ENCODE data around the gene HOXB8. TPM values are rescaled to one million over a fixed set of nuclear protein-coding genes. Genes with fewer than 3 reads are reported as not detected.

Gene HOXB8
- total RNA-seq, 2 experiments from 2014 or later, result not detected

DNA sequence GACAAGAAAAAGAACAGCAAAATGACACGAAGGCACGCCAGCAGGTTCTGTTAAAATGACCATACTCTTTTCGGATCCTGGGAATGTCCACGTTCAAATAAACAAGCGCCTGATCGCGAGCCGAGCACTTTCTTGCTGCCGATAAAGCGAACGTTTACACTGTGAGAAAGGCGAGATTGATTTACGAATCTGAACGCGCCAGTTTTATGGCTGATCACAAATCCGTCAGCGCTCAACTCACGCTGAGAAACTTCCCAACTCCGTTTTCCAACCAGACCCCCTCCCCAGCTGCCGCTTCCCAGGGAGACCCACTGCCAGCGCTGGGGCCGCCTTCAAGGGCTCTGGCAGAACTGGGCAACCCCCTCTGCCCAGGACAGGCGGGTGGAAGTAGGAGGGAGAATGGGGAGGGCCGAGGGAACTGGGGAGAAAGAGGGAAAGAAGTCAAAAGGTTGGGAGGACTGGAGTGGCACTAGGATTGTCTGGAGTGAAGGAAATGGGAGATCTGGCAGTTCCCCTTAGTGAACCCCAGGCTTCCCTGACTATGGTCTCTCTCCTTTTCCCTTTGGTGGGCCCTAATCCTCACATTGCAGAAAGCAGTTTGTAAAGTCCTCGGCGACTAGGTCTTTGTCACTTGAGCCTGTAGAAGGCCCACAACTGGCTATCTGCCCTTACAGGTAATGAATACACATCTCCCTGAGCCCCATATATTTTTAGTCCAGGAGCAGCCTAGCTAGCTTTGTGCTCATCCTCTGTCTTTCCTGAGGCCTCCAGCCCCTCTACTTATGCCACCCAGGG is 43.9 kb downstream of the HOXB8 start:
- Mint-ChIP-seq H3K4me3 (no peak overlapping the region), H3K4me1 (ENCODE audit: low read depth) (peaks cover 6% of the 10 kb centered on the region), H3K36me3 (ENCODE audit: low read depth) (no peaks in the 10 kb centered on the region), H3K9me3 (no peaks in the 10 kb centered on the region), H3K27me3 (peaks cover 5% of the 10 kb centered on the region), H3K27ac (no peak overlapping the region)
- DNase-seq (no peak), ATAC-seq (no peak)
- ChIA-PET CTCF (no interaction called here), POLR2A (no interaction called here)
- intact Hi-C loops (cut with micrococcal nuclease), result no loop called here
- TF ChIP-seq, protein P1, sequence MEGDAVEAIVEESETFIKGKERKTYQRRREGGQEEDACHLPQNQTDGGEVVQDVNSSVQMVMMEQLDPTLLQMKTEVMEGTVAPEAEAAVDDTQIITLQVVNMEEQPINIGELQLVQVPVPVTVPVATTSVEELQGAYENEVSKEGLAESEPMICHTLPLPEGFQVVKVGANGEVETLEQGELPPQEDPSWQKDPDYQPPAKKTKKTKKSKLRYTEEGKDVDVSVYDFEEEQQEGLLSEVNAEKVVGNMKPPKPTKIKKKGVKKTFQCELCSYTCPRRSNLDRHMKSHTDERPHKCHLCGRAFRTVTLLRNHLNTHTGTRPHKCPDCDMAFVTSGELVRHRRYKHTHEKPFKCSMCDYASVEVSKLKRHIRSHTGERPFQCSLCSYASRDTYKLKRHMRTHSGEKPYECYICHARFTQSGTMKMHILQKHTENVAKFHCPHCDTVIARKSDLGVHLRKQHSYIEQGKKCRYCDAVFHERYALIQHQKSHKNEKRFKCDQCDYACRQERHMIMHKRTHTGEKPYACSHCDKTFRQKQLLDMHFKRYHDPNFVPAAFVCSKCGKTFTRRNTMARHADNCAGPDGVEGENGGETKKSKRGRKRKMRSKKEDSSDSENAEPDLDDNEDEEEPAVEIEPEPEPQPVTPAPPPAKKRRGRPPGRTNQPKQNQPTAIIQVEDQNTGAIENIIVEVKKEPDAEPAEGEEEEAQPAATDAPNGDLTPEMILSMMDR (IDR thresholded peaks at IDR 0.05), result no peak

DNA sequence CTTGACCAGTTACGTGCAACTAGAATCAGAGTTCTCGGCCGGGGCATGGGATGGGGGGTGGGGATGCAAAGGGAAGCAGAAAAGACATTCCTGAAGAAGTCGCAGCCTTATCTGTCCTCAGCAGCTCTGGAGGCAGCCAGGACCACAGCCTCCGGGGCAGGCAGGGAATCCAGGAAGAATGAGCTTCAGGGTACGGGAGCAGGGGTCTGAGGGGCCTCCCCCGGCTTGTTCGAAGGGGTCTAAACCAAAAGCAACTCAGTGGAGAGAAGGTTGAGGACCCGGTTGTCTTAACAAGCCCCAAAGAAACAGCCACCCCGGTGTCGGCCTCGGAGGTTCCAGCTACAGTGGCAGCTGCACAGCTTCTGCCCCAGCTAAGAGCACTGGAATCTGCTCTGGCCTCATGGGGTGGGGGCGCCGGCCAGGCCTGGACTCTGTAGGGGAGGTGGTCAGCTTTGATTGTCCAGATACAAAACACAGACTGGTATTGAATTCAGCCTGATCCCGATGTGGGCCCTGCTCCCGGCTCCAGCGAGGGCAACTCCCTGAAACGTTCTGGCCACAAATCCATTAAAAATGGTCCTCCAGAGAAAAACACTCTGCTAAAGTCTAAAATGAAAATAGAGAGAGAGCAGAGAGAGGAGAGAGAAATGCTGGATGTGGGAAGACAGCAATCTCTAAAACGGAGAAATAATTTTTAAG is 44.6 kb downstream of the HOXB8 start:
- DNase-seq, result no peak
- H3K4me3 Mint-ChIP-seq, result no peak overlapping the region
- intact Hi-C loops (cut with micrococcal nuclease), result no loop called here
- peaks cover 3% of the 10 kb centered on the region for H3K4me1 Mint-ChIP-seq (ENCODE audit: low read depth)
- no peak for ATAC-seq
- H3K27ac Mint-ChIP-seq, result no peak overlapping the region
- ChIA-PET POLR2A (no interaction called here), CTCF (no interaction called here)
- no peaks in the 10 kb centered on the region for H3K9me3 Mint-ChIP-seq
- TF ChIP-seq, protein P1 (IDR thresholded peaks at IDR 0.05), result no peak
- H3K36me3 Mint-ChIP-seq (ENCODE audit: low read depth), result no peaks in the 10 kb centered on the region
- peaks cover 5% of the 10 kb centered on the region for H3K27me3 Mint-ChIP-seq

DNA sequence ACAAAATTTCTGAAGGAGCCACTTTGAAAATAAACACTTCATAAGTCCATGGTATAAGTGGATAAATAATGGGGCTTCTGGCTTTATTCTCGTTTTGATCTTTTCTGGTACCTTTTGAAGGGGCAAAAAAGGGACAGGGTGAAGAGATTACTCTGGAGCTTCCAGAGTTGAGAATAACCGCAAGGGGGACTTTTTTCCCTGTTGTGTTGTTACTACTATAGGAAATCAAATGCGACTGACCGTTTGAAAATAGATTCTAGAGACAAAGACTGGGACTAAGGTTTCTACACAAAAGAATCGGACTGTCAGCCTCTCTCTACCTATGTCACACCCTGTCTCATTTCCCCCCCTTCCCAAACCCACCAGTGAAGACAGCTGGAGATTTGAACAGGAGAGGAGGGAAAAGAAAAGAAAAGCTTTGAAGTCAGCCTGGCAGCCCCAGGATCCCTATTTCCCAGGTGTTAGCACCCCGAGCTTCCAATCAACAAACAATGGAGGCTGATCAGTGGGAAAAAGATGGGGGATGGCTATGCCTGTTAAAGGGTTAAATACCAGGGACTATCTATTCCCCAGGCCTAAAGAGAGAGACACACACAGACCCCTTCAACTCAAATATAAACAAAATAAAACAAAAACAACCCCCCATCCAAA is 45.3 kb downstream of the HOXB8 start:
- no peak overlapping the region for H3K27ac Mint-ChIP-seq
- ChIA-PET POLR2A (no interaction called here), CTCF (no interaction called here)
- peaks cover 5% of the 10 kb centered on the region for H3K27me3 Mint-ChIP-seq
- DNase-seq (no peak), ATAC-seq (no peak)
- H3K4me3 Mint-ChIP-seq, result no peak overlapping the region
- no peaks in the 10 kb centered on the region for H3K36me3 Mint-ChIP-seq (ENCODE audit: low read depth)
- intact Hi-C loops (cut with micrococcal nuclease), result no loop called here
- no peaks in the 10 kb centered on the region for H3K9me3 Mint-ChIP-seq
- H3K4me1 Mint-ChIP-seq (ENCODE audit: low read depth), result peaks cover 3% of the 10 kb centered on the region
- TF ChIP-seq, protein P1 (IDR thresholded peaks at IDR 0.05), result no peak

DNA sequence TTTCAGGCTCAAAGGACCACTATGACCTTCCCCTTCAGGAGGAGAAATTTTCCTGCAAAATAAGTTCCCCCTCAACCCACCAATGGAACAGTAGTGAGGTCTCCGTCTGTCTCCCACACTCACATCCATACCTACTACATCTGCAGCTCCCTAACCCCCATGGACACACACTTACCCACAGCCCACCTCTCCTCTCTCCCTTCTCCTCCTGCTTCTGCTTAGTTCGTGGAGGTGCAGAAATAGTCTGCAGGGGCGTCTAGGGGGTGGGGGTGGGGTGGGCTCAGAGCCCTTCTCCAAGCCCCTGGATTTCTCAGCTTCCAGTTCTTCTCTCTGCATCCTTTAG is 45.9 kb downstream of the HOXB8 start:
- POLR2A ChIA-PET, result interaction anchor here (0.5 kb wide), 1 partner anchor 59 kb away, joined by 3 read pairs; no protein-coding TSS in a partner anchor
- DNase-seq, result no peak
- H3K4me1 Mint-ChIP-seq (ENCODE audit: low read depth), result peaks cover 3% of the 10 kb centered on the region

More for the DNA sequence above, 45.9 kb downstream of the HOXB8 start:
- Mint-ChIP-seq H3K9me3 (no peaks in the 10 kb centered on the region), H3K27ac (no peak overlapping the region), H3K36me3 (ENCODE audit: low read depth) (no peaks in the 10 kb centered on the region), H3K4me3 (no peak overlapping the region), H3K27me3 (peaks cover 5% of the 10 kb centered on the region)
- TF ChIP-seq, protein P1 (IDR thresholded peaks at IDR 0.05), result no peak
- CTCF ChIA-PET, result no interaction called here
- no peak for ATAC-seq
- intact Hi-C loops (cut with micrococcal nuclease), result no loop called here
